HG03066 (cell line): ENCODE data around the gene PCDHGA10.
"Not testable (repeated sequence)": the region's sequence is repeated elsewhere in the genome, so short reads cannot be mapped to it uniquely, and the experiment has no call there.

Experiments
- ATAC-seq: cut with Tn5 transposase; IDR thresholded peaks from one replicate; pipeline ENCODE4 v1.9.1; 2021; ENCODE audit warnings: low read depth; ENCODE audit not compliant: unreplicated experiment

PCDHGA10 gene

DNA sequence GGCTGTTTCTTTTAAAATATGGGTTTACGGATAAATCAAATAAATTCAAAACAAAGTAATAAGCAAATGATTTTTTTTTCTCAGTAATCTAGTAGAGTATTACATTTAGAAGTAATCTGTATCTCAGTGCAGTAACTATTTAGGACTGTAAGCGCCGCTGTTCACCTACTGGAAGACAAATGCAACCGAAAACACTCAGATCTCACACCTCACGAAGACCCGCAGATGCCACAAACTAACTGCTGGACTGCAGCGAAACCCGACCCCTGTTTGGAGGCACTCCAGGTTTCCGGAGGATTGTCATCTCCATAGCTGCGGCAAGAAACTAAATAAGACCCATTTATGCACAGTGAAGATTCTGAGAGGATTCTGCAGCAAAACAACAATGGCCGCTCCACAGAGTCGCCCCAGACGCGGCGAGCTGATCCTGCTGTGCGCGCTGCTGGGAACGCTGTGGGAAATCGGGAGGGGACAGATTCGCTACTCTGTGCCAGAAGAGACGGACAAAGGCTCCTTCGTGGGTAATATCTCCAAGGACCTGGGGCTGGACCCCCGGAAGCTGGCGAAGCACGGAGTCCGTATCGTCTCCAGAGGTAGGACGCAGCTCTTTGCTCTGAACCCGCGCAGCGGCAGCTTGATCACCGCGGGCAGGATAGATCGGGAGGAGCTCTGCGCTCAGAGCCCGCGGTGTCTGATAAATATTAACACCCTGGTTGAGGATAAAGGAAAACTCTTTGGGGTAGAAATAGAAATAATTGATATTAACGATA, 20.2 kb upstream of the PCDHGA10 start, which contains the start of gene PCDHGA8:
TSS of gene PCDHGA8 (plus strand) at position 205 of the 770 bp plus-strand sequence. CDS start at position 386, 181 bp downstream.
- no peak for ATAC-seq

DNA sequence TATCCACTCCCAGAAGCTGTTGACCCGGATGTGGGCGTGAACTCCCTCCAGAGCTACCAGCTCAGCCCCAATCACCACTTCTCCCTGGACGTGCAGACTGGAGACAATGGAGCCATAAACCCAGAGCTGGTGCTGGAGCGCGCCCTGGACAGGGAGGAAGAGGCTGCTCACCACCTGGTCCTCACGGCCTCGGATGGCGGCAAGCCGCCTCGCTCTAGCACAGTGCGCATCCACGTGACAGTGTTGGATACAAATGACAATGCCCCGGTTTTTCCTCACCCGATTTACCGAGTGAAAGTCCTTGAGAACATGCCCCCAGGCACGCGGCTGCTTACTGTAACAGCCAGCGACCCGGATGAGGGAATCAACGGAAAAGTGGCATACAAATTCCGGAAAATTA, 19.5 kb upstream of the PCDHGA10 start:
- no peak for ATAC-seq

DNA sequence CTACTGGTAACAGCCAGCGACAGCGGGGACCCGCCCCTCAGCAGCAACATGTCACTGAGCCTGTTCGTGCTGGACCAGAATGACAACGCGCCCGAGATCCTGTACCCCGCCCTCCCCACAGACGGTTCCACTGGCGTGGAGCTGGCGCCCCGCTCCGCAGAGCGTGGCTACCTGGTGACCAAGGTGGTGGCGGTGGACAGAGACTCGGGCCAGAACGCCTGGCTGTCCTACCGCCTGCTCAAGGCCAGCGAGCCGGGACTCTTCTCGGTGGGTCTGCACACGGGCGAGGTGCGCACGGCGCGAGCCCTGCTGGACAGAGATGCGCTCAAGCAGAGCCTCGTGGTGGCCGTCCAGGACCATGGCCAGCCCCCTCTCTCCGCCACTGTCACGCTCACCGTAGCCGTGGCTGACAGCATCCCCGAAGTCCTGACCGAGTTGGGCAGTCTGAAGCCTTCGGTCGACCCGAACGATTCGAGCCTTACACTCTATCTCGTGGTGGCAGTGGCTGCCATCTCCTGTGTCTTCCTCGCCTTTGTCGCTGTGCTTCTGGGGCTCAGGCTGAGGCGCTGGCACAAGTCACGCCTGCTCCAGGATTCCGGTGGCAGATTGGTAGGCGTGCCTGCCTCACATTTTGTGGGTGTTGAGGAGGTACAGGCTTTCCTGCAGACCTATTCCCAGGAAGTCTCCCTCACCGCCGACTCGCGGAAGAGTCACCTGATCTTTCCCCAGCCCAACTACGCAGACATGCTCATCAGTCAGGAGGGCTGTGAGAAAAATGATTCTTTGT, 18.2 kb upstream of the PCDHGA10 start:
- ATAC-seq = not testable (repeated sequence)

DNA sequence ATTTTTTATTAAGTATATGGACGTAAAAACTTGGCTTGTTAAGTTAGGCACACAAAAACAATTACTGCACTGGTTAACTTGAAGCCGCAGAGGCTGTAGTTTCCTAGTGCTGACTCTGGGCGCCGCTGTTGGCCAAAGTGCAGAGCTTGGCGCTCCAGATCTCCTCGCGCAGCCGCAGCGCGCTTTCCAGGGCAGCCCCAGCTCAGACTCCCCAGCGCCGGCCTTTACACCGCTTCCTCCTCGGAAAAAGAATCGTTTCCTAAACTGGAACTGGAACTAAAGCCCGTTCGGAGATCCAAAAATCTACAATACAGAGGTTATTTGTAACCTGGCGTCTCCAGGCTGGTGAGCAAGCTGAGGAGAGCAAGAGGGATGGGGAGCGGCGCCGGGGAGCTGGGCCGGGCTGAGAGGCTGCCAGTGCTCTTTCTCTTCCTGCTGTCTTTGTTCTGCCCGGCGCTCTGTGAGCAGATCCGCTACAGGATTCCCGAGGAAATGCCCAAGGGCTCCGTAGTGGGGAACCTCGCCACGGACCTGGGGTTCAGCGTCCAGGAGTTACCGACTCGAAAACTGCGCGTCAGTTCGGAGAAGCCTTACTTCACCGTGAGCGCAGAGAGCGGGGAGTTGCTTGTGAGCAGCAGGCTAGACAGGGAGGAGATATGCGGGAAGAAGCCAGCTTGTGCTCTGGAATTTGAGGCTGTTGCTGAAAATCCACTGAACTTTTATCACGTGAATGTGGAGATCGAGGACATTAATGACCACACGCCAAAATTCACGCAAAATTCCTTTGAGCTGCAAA, 14.8 kb upstream of the PCDHGA10 start, which contains the start of gene PCDHGB5:
TSS of gene PCDHGB5 (plus strand) at position 192 of the 796 bp plus-strand sequence. CDS start at position 373, 181 bp downstream.
- peak; percentile 72 for ATAC-seq

DNA sequence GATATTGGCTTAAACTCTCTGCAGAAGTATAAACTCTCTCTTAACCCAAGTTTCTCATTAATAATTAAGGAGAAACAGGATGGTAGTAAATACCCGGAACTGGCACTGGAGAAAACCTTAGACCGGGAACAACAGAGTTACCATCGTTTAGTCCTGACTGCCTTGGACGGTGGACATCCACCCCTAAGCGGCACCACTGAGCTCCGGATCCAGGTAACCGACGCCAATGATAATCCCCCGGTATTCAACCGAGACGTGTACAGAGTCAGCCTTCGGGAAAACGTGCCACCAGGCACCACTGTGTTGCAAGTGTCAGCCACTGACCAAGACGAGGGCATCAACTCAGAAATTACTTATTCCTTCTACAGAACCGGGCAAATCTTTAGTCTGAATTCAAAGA, 14.2 kb upstream of the PCDHGA10 start:
- ATAC-seq = no peak

DNA sequence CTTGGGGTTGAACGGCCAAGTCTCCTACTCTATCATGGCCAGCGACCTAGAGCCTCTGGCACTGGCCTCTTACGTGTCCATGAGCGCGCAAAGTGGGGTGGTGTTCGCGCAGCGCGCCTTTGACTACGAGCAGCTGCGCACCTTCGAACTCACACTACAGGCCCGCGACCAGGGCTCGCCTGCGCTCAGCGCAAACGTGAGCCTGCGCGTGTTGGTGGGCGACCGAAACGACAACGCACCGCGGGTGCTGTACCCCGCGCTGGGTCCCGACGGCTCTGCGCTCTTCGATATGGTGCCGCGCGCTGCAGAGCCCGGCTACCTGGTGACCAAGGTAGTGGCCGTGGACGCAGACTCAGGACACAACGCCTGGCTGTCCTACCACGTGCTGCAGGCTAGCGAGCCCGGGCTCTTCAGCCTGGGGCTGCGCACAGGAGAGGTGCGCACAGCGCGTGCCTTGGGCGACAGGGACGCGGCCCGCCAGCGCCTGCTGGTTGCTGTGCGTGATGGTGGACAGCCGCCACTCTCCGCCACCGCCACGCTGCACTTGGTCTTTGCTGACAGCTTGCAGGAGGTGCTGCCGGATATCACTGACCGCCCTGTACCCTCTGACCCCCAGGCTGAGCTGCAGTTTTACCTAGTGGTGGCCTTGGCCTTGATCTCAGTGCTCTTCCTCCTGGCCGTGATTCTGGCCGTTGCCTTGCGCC, 13.1 kb upstream of the PCDHGA10 start:
- no peak for ATAC-seq

DNA sequence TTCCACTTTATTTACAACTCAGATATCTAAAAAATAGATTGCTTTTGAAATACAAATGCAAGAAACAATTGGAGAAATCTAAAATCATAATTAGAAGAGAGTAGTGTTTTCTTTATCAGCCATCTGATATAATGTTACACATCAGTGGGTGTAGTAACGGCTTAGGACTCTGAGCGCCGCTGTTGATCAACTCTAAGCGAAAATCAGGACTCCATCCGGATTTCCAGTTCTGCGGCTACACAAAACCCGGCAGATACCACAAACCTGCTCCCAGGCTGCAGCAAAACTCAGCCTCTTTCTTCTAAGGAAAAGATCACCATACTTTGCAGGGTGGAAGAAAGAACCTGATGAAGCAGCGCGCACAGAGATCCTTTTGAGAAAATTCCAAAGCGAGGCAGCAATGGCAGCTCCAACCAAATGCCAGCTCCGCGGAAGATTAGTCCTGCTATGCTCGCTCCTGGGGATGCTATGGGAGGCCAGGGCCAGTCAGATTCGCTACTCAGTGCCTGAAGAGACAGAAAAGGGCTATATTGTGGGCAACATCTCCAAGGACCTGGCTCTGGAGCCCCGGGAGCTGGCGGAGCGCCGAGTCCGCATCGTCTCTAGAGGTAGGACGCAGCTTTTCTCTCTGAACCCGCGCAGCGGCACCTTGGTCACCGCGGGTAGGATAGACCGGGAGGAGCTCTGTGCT, 10.1 kb upstream of the PCDHGA10 start, which contains the start of gene PCDHGA9:
TSS of gene PCDHGA9 (plus strand) at position 226 of the 691 bp plus-strand sequence. CDS start at position 401, 175 bp downstream.
- ATAC-seq = no peak

DNA sequence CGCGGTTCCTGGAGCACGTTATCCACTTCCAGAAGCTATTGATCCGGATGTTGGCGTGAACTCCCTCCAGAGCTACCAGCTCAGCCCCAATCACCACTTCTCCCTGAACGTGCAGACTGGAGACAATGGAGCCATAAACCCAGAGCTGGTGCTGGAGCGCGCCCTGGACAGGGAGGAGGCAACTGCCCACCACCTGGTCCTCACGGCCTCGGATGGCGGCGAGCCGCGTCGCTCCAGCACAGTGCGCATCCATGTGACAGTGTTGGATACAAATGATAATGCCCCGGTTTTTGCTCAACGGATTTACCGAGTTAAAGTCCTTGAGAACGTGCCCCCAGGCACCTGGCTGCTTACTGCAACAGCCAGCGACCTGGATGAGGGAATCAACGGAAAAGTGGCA, 9.4 kb upstream of the PCDHGA10 start:
- no peak for ATAC-seq

DNA sequence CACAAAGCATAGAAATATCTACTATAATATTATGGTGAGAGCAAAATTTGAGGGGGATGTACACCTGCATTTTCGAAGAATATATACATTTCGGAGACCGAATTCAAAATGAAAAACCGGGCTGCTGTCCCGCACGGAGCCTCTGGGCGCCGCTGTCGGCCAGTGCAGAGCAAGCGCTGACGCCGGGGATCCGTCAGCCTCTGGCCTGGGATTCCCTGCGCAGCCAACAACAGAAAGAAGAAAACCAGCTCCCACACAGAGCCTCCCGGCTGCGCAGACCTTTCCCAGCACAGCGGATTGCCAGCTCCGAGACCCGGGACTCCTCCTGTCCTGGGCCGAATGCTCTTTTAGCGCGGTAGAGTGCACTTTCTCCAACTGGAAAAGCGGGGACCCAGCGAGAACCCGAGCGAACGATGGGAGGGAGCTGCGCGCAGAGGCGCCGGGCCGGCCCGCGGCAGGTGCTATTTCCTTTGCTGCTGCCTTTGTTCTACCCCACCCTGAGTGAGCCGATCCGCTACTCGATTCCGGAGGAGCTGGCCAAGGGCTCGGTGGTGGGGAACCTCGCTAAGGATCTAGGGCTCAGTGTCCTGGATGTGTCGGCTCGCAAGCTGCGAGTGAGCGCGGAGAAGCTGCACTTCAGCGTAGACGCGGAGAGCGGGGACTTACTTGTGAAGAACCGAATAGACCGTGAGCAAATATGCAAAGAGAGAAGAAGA, 4.8 kb upstream of the PCDHGA10 start, which contains the start of gene PCDHGB6:
TSS of gene PCDHGB6 (plus strand) at position 232 of the 716 bp plus-strand sequence. CDS start at position 414, 182 bp downstream.
- ATAC-seq = not testable (repeated sequence)

DNA sequence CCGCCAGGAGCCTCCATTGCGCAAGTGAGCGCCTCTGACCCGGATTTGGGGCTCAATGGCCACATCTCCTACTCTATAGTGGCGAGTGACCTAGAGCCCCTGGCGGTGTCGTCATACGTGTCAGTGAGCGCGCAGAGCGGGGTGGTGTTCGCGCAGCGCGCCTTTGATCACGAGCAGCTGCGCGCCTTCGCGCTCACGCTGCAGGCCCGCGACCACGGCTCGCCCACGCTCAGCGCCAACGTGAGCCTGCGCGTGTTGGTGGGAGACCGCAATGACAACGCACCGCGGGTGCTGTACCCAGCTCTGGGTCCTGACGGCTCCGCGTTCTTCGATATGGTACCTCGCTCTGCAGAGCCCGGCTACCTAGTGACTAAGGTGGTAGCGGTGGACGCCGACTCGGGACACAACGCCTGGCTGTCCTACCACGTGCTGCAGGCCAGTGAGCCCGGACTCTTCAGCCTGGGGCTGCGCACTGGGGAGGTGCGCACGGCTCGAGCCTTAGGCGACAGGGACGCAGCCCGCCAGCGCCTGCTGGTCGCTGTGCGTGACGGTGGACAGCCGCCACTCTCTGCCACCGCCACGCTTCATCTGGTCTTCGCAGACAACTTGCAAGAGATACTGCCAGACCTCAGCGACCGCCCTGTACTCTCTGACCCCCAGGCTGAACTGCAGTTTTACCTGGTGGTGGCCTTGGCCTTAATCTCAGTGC, 3.0 kb upstream of the PCDHGA10 start:
- no peak for ATAC-seq

DNA sequence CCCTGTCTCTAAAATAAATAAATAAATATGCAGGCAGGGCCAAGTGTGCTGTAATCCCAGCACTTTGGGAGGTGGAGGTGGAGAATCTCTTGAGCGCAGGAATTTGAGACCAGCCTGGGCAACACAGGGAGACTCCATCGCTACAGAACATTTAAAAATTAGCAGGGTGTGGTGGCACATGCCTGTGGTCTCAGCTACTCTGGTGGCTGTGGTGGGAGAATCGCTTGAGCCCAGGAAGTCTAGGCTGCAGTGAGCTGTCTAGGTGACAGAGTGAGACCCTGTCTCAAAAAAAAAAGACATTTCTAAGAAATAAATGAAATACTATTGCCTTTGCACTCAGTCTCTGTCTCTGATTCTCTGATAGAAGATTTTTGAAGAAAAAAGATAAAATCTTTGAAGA, 1.2 kb upstream of the PCDHGA10 start:
- no peak for ATAC-seq

DNA sequence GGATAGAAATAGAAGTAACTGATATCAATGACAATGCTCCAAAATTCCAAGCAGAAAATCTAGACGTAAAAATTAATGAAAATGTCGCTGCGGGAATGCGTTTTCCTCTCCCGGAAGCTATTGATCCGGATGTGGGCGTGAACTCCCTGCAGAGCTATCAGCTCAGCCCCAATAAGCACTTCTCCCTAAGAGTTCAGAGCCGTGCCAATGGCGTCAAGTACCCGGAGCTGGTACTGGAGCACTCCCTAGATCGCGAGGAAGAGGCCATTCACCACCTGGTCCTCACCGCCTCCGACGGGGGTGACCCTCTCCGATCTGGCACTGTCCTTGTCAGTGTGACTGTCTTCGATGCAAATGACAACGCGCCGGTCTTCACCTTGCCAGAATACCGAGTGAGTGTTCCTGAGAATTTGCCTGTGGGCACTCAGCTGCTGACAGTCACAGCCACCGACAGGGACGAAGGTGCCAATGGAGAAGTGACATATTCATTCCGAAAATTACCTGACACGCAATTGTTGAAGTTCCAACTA, 818 bp downstream of the PCDHGA10 start:
- ATAC-seq = no peak

DNA sequence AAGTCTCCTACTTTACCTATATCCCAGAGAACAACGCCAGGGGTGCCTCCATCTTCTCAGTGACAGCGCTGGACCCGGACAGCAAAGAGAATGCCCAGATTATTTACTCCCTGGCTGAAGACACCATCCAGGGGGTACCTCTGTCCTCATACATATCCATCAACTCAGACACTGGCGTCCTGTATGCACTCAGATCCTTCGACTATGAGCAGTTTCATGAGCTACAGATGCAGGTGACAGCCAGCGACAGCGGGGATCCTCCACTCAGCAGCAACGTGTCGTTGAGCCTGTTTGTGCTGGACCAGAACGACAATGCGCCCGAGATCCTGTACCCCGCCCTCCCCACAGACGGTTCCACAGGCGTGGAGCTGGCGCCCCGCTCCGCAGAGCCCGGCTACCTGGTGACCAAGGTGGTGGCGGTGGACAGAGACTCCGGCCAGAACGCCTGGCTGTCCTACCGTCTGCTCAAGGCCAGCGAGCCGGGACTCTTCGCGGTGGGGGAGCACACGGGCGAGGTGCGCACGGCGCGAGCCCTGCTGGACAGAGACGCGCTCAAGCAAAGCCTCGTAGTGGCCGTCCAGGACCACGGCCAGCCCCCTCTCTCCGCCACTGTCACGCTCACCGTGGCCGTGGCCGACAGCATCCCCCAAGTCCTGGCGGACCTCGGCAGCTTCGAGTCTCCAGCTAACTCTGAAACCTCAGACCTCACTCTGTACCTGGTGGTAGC, 1.9 kb downstream of the PCDHGA10 start:
- not testable (repeated sequence) for ATAC-seq

DNA sequence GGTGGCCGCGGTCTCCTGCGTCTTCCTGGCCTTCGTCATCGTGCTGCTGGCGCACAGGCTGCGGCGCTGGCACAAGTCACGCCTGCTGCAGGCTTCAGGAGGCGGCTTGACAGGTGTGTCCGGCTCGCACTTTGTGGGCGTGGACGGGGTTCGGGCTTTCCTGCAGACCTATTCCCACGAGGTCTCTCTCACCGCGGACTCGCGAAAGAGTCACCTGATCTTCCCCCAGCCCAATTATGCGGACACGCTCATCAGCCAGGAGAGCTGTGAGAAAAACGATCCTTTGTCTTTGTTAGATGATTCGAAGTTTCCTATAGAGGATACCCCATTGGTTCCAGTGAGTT, 2.5 kb downstream of the PCDHGA10 start:
- ATAC-seq = not testable (repeated sequence)

DNA sequence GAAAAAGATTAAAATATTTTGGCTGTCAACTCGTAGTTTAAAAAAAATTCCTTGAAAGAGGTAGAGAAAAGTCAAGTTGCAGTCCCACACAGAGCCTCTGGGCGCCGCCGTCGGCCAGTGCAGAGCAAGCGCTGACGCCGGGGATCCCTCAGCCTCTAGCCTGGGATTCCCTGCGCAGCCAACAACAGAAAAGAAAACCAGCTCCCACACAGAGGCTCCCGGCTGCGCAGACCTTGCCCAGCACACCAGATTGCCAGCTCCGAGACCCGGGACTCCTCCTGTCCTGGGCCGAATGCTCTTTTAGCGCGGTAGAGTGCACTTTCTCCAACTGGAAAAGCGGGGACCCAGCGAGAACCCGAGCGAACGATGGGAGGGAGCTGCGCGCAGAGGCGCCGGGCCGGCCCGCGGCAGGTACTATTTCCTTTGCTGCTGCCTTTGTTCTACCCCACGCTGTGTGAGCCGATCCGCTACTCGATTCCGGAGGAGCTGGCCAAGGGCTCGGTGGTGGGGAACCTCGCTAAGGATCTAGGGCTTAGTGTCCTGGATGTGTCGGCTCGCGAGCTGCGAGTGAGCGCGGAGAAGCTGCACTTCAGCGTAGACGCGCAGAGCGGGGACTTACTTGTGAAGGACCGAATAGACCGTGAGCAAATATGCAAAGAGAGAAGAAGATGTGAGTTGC, 4.8 kb downstream of the PCDHGA10 start, which contains the start of gene PCDHGB7:
TSS of gene PCDHGB7 (plus strand) at position 184 of the 679 bp plus-strand sequence. CDS start at position 367, 183 bp downstream.
- ATAC-seq = peak; percentile 43

DNA sequence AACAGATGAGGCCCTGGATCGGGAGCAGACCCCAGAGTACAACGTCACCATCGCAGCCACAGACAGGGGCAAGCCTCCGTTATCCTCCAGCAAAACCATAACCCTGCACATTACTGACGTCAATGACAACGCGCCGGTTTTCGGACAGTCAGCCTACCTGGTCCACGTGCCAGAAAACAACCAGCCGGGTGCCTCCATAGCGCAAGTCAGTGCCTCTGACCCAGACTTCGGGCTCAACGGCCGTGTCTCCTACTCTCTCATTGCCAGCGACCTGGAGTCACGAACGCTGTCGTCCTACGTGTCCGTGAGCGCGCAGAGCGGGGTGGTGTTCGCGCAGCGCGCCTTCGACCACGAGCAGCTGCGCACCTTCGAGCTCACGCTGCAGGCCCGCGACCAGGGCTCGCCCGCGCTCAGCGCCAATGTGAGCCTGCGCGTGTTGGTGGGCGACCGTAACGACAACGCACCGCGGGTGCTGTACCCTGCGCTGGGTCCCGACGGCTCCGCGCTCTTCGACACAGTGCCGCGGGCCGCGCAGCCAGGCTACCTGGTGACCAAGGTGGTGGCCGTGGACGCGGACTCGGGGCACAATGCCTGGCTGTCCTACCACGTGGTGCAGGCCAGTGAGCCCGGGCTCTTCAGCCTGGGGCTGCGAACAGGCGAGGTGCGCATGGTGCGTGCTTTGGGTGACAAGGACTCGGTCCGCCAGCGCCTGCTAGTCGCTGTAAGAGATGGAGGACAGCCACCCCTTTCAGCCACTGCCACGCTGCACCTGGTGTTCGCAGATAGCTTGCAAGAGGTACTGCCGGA, 6.5 kb downstream of the PCDHGA10 start:
- ATAC-seq = no peak
